ENCODE measurements around the gene CSF1.

Gene CSF1

DNA sequence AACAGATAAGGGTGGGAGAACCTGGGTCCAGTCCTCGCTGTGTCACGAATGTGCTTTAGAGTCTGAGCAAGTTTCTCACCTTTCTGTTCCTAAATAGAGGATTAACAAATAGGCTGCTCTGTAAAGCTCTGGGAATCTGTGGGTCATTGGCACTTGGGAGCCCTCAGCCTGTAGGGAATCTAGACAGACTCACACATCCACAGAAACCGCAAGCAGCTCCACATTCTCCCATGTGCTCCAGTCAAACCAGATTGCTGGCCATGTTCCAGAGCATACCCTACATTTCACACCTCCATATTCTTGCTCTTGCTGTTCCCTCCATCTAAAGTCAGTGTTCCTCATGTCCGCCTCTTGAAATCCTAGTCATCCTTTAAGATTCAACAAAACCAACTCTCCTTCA is 66.1 kb downstream of the CSF1 start:
- Mint-ChIP-seq H3K4me1 (no peaks in the 10 kb centered on the region), H3K4me3 (no peak overlapping the region), H3K27me3 (peaks cover 5% of the 10 kb centered on the region), H3K27ac (no peak overlapping the region), H3K36me3 (ENCODE audit: low read depth) (no peaks in the 10 kb centered on the region), H3K9me3 (no peaks in the 10 kb centered on the region)
- ATAC-seq (no peak), DNase-seq (no peak)

DNA sequence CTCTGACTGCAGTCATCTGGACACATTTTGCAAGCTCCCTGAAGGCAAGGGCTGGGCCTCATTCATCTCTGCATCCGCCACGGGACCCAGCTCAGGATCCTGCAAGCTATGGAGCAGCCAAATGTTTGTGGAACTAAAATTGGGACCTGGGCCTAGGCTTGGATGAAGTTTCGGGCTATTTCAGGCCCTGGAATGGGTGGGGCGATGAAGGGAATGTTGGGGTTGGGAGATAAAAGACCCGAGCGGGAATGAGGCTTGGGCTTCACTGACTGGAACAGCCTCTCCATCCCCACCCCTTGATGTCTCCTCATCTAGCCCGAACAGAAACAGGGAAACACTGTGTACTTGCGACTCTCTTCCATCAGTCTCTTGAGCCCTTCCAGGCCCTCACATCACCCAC is 66.6 kb downstream of the CSF1 start:
- H3K4me1 Mint-ChIP-seq = no peaks in the 10 kb centered on the region
- H3K27ac Mint-ChIP-seq = no peak overlapping the region
- no peak overlapping the region for H3K4me3 Mint-ChIP-seq
- H3K27me3 Mint-ChIP-seq = peaks cover 5% of the 10 kb centered on the region
- ATAC-seq (no peak), DNase-seq (no peak)
- H3K36me3 Mint-ChIP-seq (ENCODE audit: low read depth) = no peaks in the 10 kb centered on the region
- no peaks in the 10 kb centered on the region for H3K9me3 Mint-ChIP-seq

DNA sequence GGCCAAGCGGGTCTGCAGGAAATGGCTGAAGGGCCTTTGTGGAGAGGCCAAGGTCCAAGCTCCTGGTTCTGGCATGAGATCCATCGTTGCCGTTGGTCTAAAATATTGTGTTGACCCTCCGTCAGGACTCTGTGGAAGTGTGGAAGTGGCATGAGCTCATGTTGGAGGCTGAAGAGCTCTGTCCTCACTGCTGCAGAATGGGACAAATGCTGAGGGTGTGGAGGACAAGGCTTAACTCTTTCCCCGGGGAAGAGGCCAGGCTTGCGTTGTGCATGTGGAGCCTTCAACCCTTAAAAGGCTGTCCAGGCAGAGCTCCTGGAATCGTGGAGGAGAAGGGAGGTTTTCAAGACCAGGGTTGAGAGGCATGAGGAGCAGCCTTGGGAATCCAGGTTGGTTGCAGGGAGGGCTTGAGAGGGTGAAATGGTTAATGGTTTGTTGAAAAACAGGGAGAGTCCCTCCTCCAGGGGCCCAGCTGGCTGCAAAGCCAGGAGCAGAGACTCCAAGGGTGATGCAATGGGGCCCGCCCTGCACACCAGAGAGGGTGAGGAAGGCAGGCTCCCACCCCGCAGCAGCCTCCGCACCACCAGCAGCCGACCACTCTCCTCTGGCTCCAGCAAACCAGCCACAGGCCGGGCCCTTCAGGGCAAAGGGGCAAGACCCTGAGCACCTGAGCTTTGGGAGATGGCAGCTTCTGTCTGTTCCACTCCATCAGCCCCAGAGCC is 67.2 kb downstream of the CSF1 start:
- ATAC-seq (no peak), DNase-seq (no peak)
- Mint-ChIP-seq H3K4me3 (no peak overlapping the region), H3K27me3 (peaks cover 5% of the 10 kb centered on the region), H3K4me1 (no peaks in the 10 kb centered on the region), H3K9me3 (no peaks in the 10 kb centered on the region), H3K27ac (no peak overlapping the region), H3K36me3 (ENCODE audit: low read depth) (no peaks in the 10 kb centered on the region)

DNA sequence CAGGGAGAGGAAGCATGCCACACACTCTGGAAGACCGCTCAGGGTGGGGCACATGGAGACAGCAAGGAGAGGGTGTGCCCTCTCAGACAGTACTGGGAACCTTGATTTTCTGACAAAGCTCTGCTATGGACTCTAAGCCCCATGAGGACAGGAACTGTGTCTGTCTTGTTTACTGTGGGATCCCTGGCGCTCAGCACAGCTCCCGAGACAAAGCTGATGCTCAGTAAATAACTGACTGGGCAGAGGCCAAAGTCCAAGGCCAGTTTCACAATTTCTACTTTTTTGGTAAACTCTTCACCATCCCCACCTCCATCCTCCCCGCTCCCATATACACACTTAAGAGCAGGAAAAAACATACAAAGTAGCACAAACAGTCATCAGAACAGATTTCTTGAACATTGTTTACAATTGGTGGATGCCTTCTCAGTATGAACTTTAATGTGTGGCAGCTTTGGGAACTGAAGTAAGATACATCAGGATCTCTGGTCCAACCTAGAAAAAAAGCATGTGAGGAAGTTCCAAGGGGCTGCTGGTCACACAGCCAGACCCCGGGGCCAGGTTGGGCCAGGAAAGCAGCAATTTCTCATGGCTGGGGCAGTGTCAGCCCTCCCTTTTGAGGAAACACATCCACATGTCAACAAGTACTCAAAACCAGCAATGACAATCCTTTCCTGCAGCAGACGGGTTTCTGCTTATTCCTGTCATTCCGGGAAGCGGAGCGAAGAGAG is 68.3 kb downstream of the CSF1 start:
- Mint-ChIP-seq H3K27ac (no peak overlapping the region), H3K4me3 (no peak overlapping the region), H3K9me3 (no peaks in the 10 kb centered on the region), H3K4me1 (no peaks in the 10 kb centered on the region), H3K27me3 (peaks cover 5% of the 10 kb centered on the region), H3K36me3 (ENCODE audit: low read depth) (no peaks in the 10 kb centered on the region)
- DNase-seq = no peak
- no peak for ATAC-seq

DNA sequence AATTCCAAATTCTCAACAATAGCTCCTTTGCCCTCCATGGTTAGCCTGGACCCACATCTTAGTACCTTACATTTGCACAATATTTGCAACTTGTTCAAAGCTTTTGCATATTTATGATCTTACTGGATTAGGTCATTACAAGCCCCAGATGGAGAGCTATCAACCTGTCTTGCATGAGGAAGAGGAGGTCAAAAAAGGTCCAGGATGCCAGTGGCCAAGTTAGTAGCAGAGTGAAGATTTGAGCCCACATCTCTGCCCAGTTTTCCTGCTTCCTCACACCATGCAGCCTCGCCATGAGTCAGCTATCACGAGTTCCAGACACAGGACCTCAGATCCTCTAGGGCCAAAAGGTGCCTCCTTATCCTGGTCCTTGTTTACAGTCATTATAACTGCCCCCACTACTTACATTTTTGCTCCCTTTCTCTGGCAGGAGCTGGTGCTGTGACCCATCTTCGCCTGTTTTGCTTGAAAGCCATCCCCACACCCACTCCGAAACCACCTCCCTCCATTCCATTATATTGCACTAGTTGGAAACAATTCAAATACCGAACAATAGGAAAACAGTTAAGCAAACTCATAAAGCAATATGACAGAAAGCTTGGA is 68.9 kb downstream of the CSF1 start:
- no peak for ATAC-seq
- Mint-ChIP-seq H3K4me1 (peaks cover 4% of the 10 kb centered on the region), H3K4me3 (no peak overlapping the region), H3K27me3 (peaks cover 5% of the 10 kb centered on the region), H3K36me3 (ENCODE audit: low read depth) (no peaks in the 10 kb centered on the region), H3K27ac (no peak overlapping the region), H3K9me3 (no peaks in the 10 kb centered on the region)
- no peak for DNase-seq

Data from activated naive CD8-positive, alpha-beta T cell treated with anti-CD3 and anti-CD28 coated beads, Interleukin-2, amount 50 U/mL, for 24 hours (primary cell).